Liver (tissue), 9 donors: ENCODE data around the gene AIG1. TPM values are rescaled to one million over a fixed set of nuclear protein-coding genes. Genes with fewer than 3 reads are reported as not detected.

Experiments used
- DNase-seq: peaks from one replicate; pipeline ENCODE4 v3.0.0-alpha.2; 2017; ENCODE audit warnings: low spot score
- H3K27ac ChIP-seq, 2 donors: one replicate each; pipeline ENCODE4 v1.7.0; 2013; ENCODE audit warnings: inconsistent platforms in 2 of 2, low read length in 2 of 2, control low read depth in 1 of 2, low read depth in 1 of 2, mild to moderate bottlenecking in 1 of 2
- H3K27me3 ChIP-seq, 4 donors: one replicate each; pipeline versions ENCODE4 v1.6.1 to v1.7.0; 2013; ENCODE audit warnings: low read length in 3 of 4, inconsistent platforms in 1 of 4, mild to moderate bottlenecking in 1 of 4, moderate library complexity in 1 of 4; ENCODE audit not compliant: control insufficient read depth in 4 of 4, insufficient read depth in 4 of 4
- H3K36me3 ChIP-seq, 4 donors: one replicate each; pipeline versions ENCODE4 v1.6.1 to v1.7.0; 2013; ENCODE audit warnings: low read length in 3 of 4, mild to moderate bottlenecking in 3 of 4, low read depth in 1 of 4, moderate library complexity in 1 of 4; ENCODE audit not compliant: control insufficient read depth in 4 of 4, insufficient read depth in 3 of 4
- H3K4me1 ChIP-seq, 4 donors: one replicate each; pipeline versions ENCODE4 v1.6.1 to v1.7.0; 2013; ENCODE audit warnings: low read length in 3 of 4, mild to moderate bottlenecking in 3 of 4, moderate library complexity in 1 of 4; ENCODE audit not compliant: control insufficient read depth in 4 of 4, insufficient read depth in 4 of 4
- H3K4me3 ChIP-seq, 3 donors: one replicate each; pipeline versions ENCODE4 v1.6.1 to v1.7.0; 2013; ENCODE audit warnings: low read length in 3 of 3, control low read depth in 1 of 3, low read depth in 1 of 3, mild to moderate bottlenecking in 1 of 3
- H3K9ac ChIP-seq, 2 donors: one replicate each; pipeline ENCODE4 v1.7.0; 2013; ENCODE audit warnings: low read length in 2 of 2, mild to moderate bottlenecking in 2 of 2, moderate library complexity in 2 of 2, control low read depth in 1 of 2, low read depth in 1 of 2
- H3K9me3 ChIP-seq, 4 donors: one replicate each; pipeline versions ENCODE4 v1.6.1 to v1.7.0; 2013; ENCODE audit warnings: low read length in 3 of 4; ENCODE audit not compliant: control insufficient read depth in 4 of 4
- ATF3 ChIP-seq: IDR thresholded peaks from 2 replicates; pipeline ENCODE4 v1.6.1; 2016; ENCODE audit warnings: antibody characterized with exemption
- FOXA1 ChIP-seq: IDR thresholded peaks from 2 replicates; pipeline ENCODE4 v1.6.1; 2016; ENCODE audit warnings: antibody characterized with exemption
- FOXA2 ChIP-seq: IDR thresholded peaks from 2 replicates; pipeline ENCODE4 v1.6.1; 2016; ENCODE audit warnings: antibody characterized with exemption
- GABPA ChIP-seq, 2 donors: IDR thresholded peaks in 1 of 2; conservative IDR thresholded peaks in 1 of 2; 2 replicates each; pipeline ENCODE4 v1.6.1; 2016; ENCODE audit warnings: antibody characterized with exemption in 2 of 2, mild to moderate bottlenecking in 1 of 2, moderate library complexity in 1 of 2
- HNF4A ChIP-seq, 2 donors: conservative IDR thresholded peaks; 2 replicates each; pipeline ENCODE4 v1.6.1; 2016; ENCODE audit warnings: antibody characterized with exemption in 2 of 2, mild to moderate bottlenecking in 2 of 2
- HNF4G ChIP-seq: IDR thresholded peaks from 2 replicates; pipeline ENCODE4 v1.6.1; 2016; ENCODE audit warnings: antibody characterized with exemption
- JUND ChIP-seq, 2 donors: IDR thresholded peaks; 2 replicates each; pipeline ENCODE4 v1.6.1; 2016; ENCODE audit warnings: antibody characterized with exemption in 2 of 2
- NR2F2 ChIP-seq: IDR thresholded peaks from 2 replicates; pipeline ENCODE4 v1.6.1; 2016; ENCODE audit warnings: antibody characterized with exemption
- RAD21 ChIP-seq, 2 donors: IDR thresholded peaks; 2 replicates each; pipeline ENCODE4 v1.6.1; 2016; ENCODE audit warnings: antibody characterized with exemption in 2 of 2, mild to moderate bottlenecking in 2 of 2
- RXRA ChIP-seq, 2 donors: IDR thresholded peaks; 2 replicates each; pipeline ENCODE4 v1.6.1; 2017 to 2018; ENCODE audit warnings: antibody characterized with exemption in 2 of 2, mild to moderate bottlenecking in 1 of 2
- SP1 ChIP-seq: IDR thresholded peaks from 2 replicates; pipeline ENCODE4 v1.6.1; 2018; ENCODE audit warnings: antibody characterized with exemption, mild to moderate bottlenecking
- TAF1 ChIP-seq: conservative IDR thresholded peaks from 2 replicates; pipeline ENCODE4 v1.6.1; 2016; ENCODE audit warnings: antibody characterized with exemption, mild to moderate bottlenecking
- YY1 ChIP-seq: IDR thresholded peaks from 2 replicates; pipeline ENCODE4 v1.6.1; 2016; ENCODE audit warnings: antibody characterized with exemption, mild to moderate bottlenecking
- WGBS: extraction: QIAGEN DNeasy Blood & Tissue Kit; methylation state at CpG from one replicate; pipeline ENCODE4 v1.1.7; 2013; 5-methylcytosine and 5-hydroxymethylcytosine counted together
- polyA plus RNA-seq, 2 donors: library from polyadenylated mRNA; stranded (reverse) in 1 of 2; unstranded in 1 of 2; fragments of 200-250 nt in 1 of 2; fragments of >200 nt in 1 of 2; fragmentation: Nextera tagmentation in 1 of 2; extraction: Ambion mirVana in 1 of 2; gene quantifications; one replicate each; pipeline versions ENCODE4 v1.2.1 to v1.2.3, GENCODE V29; 2013 to 2015
- total RNA-seq, 2 donors: library from RNA; depleted of rRNA; stranded (reverse); fragments of >200 nt; gene quantifications; one replicate each; pipeline ENCODE4 v1.2.3, GENCODE V29; 2014
- TF ChIP-seq, protein P1 (sequence below): IDR thresholded peaks from 2 replicates; pipeline ENCODE4 v1.6.1; 2016; ENCODE audit warnings: antibody characterized with exemption, mild to moderate bottlenecking
- TF ChIP-seq, protein P2 (sequence below): fragments of 150-350 bp; IDR thresholded peaks from 2 replicates; pipeline ENCODE4 v1.5.1; 2017; ENCODE audit warnings: improper control_type of control experiment, low read depth, low read length; ENCODE audit not compliant: missing input control
- TF ChIP-seq, protein P3 (sequence below): IDR thresholded peaks from 2 replicates; pipeline ENCODE4 v1.6.1; 2016; ENCODE audit warnings: antibody characterized with exemption
- TF ChIP-seq, protein P4 (sequence below): IDR thresholded peaks from 2 replicates; pipeline ENCODE4 v1.6.1; 2016; ENCODE audit warnings: antibody characterized with exemption
- donor health status: healthy.
- donor health status: healthy.
- donor health status: healthy.
- donor health status: healthy.
- donor health status: healthy.

The AIG1 gene
- total and polyA plus RNA-seq, 4 donors = 74.8 to 169 (median 121) TPM

DNA sequence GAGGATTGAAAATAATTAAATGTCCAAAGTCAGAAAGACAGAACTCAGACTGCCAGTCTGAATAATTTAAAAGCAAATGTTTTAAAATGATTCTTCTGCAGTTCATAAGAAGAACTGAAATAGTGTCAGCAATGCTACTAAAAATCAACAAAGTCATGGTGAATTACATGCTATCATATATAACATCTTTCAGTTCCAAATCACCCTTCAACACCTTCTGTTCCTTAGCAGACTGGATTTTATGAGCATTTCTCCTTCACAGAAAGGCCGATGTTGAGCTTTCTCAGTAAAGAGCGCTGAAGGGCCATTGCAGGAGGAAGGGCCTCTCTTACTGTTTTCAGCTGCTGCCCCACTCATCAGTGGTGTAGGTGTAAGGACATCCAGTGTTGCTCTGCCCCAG, 63.3 kb downstream of the AIG1 start:
- no peak for TF ChIP-seq HNF4G
- no peak for TF ChIP-seq FOXA2
- no peak for TF ChIP-seq RXRA (IDR thresholded peaks at IDR 0.05)
- no peak for TF ChIP-seq TAF1
- no peak for TF ChIP-seq FOXA1
- no peak for TF ChIP-seq NR2F2
- TF ChIP-seq, protein P1, sequence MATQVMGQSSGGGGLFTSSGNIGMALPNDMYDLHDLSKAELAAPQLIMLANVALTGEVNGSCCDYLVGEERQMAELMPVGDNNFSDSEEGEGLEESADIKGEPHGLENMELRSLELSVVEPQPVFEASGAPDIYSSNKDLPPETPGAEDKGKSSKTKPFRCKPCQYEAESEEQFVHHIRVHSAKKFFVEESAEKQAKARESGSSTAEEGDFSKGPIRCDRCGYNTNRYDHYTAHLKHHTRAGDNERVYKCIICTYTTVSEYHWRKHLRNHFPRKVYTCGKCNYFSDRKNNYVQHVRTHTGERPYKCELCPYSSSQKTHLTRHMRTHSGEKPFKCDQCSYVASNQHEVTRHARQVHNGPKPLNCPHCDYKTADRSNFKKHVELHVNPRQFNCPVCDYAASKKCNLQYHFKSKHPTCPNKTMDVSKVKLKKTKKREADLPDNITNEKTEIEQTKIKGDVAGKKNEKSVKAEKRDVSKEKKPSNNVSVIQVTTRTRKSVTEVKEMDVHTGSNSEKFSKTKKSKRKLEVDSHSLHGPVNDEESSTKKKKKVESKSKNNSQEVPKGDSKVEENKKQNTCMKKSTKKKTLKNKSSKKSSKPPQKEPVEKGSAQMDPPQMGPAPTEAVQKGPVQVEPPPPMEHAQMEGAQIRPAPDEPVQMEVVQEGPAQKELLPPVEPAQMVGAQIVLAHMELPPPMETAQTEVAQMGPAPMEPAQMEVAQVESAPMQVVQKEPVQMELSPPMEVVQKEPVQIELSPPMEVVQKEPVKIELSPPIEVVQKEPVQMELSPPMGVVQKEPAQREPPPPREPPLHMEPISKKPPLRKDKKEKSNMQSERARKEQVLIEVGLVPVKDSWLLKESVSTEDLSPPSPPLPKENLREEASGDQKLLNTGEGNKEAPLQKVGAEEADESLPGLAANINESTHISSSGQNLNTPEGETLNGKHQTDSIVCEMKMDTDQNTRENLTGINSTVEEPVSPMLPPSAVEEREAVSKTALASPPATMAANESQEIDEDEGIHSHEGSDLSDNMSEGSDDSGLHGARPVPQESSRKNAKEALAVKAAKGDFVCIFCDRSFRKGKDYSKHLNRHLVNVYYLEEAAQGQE = no peak
- TF ChIP-seq GABPA (IDR thresholded peaks at IDR 0.05 in 1 of 2, conservative IDR thresholded peaks at IDR 0.05 in 1 of 2) = no peak
- TF ChIP-seq, protein P2, sequence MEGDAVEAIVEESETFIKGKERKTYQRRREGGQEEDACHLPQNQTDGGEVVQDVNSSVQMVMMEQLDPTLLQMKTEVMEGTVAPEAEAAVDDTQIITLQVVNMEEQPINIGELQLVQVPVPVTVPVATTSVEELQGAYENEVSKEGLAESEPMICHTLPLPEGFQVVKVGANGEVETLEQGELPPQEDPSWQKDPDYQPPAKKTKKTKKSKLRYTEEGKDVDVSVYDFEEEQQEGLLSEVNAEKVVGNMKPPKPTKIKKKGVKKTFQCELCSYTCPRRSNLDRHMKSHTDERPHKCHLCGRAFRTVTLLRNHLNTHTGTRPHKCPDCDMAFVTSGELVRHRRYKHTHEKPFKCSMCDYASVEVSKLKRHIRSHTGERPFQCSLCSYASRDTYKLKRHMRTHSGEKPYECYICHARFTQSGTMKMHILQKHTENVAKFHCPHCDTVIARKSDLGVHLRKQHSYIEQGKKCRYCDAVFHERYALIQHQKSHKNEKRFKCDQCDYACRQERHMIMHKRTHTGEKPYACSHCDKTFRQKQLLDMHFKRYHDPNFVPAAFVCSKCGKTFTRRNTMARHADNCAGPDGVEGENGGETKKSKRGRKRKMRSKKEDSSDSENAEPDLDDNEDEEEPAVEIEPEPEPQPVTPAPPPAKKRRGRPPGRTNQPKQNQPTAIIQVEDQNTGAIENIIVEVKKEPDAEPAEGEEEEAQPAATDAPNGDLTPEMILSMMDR = no peak
- no peak for TF ChIP-seq RAD21 (IDR thresholded peaks at IDR 0.05)
- TF ChIP-seq, protein P3, sequence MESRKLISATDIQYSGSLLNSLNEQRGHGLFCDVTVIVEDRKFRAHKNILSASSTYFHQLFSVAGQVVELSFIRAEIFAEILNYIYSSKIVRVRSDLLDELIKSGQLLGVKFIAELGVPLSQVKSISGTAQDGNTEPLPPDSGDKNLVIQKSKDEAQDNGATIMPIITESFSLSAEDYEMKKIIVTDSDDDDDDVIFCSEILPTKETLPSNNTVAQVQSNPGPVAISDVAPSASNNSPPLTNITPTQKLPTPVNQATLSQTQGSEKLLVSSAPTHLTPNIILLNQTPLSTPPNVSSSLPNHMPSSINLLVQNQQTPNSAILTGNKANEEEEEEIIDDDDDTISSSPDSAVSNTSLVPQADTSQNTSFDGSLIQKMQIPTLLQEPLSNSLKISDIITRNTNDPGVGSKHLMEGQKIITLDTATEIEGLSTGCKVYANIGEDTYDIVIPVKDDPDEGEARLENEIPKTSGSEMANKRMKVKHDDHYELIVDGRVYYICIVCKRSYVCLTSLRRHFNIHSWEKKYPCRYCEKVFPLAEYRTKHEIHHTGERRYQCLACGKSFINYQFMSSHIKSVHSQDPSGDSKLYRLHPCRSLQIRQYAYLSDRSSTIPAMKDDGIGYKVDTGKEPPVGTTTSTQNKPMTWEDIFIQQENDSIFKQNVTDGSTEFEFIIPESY = no peak
- TF ChIP-seq ATF3 = no peak
- TF ChIP-seq HNF4A (conservative IDR thresholded peaks at IDR 0.05) = no peak
- TF ChIP-seq YY1 = no peak
- TF ChIP-seq JUND (IDR thresholded peaks at IDR 0.05) = no peak
- no peak overlapping the region for H3K4me3 ChIP-seq
- no peak overlapping the region for H3K9ac ChIP-seq
- WGBS = 95% methylated on average over 2 of the region's 2 CpGs
- H3K27ac ChIP-seq = no peak overlapping the region
- H3K9me3 ChIP-seq = no peaks in the 10 kb centered on the region
- peaks cover 1 to 6% (median 3%) of the 10 kb centered on the region in 4 donors for H3K4me1 ChIP-seq
- peaks cover 0 to 15% (median 2%) of the 10 kb centered on the region in 4 donors for H3K36me3 ChIP-seq
- H3K27me3 ChIP-seq = no peaks in the 10 kb centered on the region
- no peak for DNase-seq

DNA sequence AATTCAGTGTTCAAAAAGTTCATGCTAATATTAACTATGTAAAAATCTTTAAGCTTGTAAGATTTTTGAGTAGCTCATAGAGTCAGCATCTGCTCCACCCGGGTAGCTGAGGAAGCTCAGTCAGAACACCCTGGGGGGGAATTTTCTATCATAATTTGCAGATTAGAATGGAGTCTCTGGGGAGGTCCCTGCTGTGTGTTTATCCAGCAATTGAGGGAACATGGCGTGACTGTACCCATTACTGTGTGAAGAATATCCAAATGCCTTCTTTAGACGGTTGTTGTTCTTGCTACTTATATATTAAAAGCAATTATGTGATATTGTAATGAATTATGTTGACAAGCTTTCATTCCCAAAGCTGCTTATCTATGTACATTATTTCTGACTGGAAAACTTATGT, 64.8 kb downstream of the AIG1 start:
- TF ChIP-seq FOXA2 = no peak
- TF ChIP-seq FOXA1 = no peak
- TF ChIP-seq SP1 = no peak
- no peak for TF ChIP-seq ATF3
- no peak for TF ChIP-seq YY1
- TF ChIP-seq, protein P4, sequence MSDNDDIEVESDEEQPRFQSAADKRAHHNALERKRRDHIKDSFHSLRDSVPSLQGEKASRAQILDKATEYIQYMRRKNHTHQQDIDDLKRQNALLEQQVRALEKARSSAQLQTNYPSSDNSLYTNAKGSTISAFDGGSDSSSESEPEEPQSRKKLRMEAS = no peak
- TF ChIP-seq RAD21 (IDR thresholded peaks at IDR 0.05) = no peak
- TF ChIP-seq RXRA (IDR thresholded peaks at IDR 0.05) = no peak
- TF ChIP-seq TAF1 = no peak
- H3K27ac ChIP-seq = no peak overlapping the region
- peaks cover 0 to 2% (median 0%) of the 10 kb centered on the region in 4 donors for H3K4me1 ChIP-seq
- no peak for DNase-seq
- H3K9ac ChIP-seq = no peak overlapping the region
- H3K27me3 ChIP-seq = no peaks in the 10 kb centered on the region
- H3K4me3 ChIP-seq = no peak overlapping the region
- peaks cover 0 to 2% (median under 1%) of the 10 kb centered on the region in 4 donors for H3K9me3 ChIP-seq
- WGBS = 91% methylated on average over 3 of the region's 3 CpGs
- peaks cover 0 to 15% (median 2%) of the 10 kb centered on the region in 4 donors for H3K36me3 ChIP-seq
